ENCODE data around the gene NPS.

The NPS gene

GRCh38 chr10:127592586-127592985 lies 43.5 kb downstream of the NPS start:
- TF ChIP-seq CTCF (IDR thresholded peaks at IDR 0.05; ENCODE audit: control insufficient read depth, extremely low read depth, insufficient read depth) = no peak
- no peak overlapping the region for H3K4me3 ChIP-seq (ENCODE audit: low read depth, low read length)
- no peak for DNase-seq (ENCODE audit: low read depth)

- DNase-seq (ENCODE audit: low read depth) = no peak
- H3K4me3 ChIP-seq (ENCODE audit: low read depth, low read length) = no peak overlapping the region
- no peak for TF ChIP-seq CTCF (IDR thresholded peaks at IDR 0.05; ENCODE audit: control insufficient read depth, extremely low read depth, insufficient read depth)
These were observed 51.4 kb downstream of the NPS start for GRCh38 chr10:127600479-127600878.

All from LNCaP clone FGC (cell line).